Omental fat pad (tissue), 4 donors: ENCODE measurements around the gene NDUFA5. TPM values are rescaled to one million over a fixed set of nuclear protein-coding genes. Genes with fewer than 3 reads are reported as not detected.
"Not testable (repeated sequence)": the region's sequence is repeated elsewhere in the genome, so short reads cannot be mapped to it uniquely, and the experiment has no call there.

Experiments
- ATAC-seq: fragments of 150-250 bp; one replicate; pipeline ENCODE4 v1.9.1; 2016; ENCODE audit warnings: mild to moderate bottlenecking, moderate library complexity; ENCODE audit not compliant: low FRiP score
- DNase-seq: peaks from one replicate; pipeline ENCODE4 v3.0.0-alpha.2; 2019; ENCODE audit warnings: low spot score
- CTCF ChIP-seq, 3 donors: fragments of 450-650 bp; IDR thresholded peaks; one replicate each; pipeline ENCODE4 v1.5.1; 2016 to 2017; ENCODE audit warnings: antibody characterized with exemption in 3 of 3, mild to moderate bottlenecking in 3 of 3, moderate library complexity in 2 of 3
- total RNA-seq, 4 donors: library from RNA; depleted of rRNA; stranded (reverse); fragments of >200 nt; gene quantifications; one replicate each; pipeline ENCODE4 v1.1.0, GENCODE V29; 2016

The NDUFA5 gene
- total RNA-seq, 4 donors from 2014 or later: 24.6 to 42.2 (median 31.1) TPM

- DNase-seq: no peak
- ATAC-seq: no peak
- TF ChIP-seq CTCF (IDR thresholded peaks at IDR 0.05): no peak
Measured at GRCh38 chr7:123533929-123534382, 23.7 kb downstream of the NDUFA5 start.

- ATAC-seq (no peak), DNase-seq (no peak)
- no peak for TF ChIP-seq CTCF (IDR thresholded peaks at IDR 0.05)
Measured at GRCh38 chr7:123533553-123533917, 24.1 kb downstream of the NDUFA5 start.

- peak; percentile 13 for ATAC-seq
- DNase-seq: not testable (repeated sequence)
Measured at GRCh38 chr7:123532788-123533552, 24.6 kb downstream of the NDUFA5 start.

- DNase-seq, ATAC-seq: not testable (repeated sequence)
Measured at GRCh38 chr7:123532343-123532742, 25.3 kb downstream of the NDUFA5 start.

GRCh38 chr7:123530035-123530591 lies 27.5 kb downstream of the NDUFA5 start:
- ATAC-seq, DNase-seq: not testable (repeated sequence)

- no peak for ATAC-seq
- no peak for TF ChIP-seq CTCF (IDR thresholded peaks at IDR 0.05)
- DNase-seq: no peak
Measured at GRCh38 chr7:123528265-123528664, 29.4 kb downstream of the NDUFA5 start.

- DNase-seq, ATAC-seq: not testable (repeated sequence)
Measured at GRCh38 chr7:123527712-123528225, 29.8 kb downstream of the NDUFA5 start.

- not testable (repeated sequence) for ATAC-seq, DNase-seq
Measured at GRCh38 chr7:123526533-123526932, 31.1 kb downstream of the NDUFA5 start.

GRCh38 chr7:123522066-123522465 lies 35.6 kb downstream of the NDUFA5 start:
- TF ChIP-seq CTCF (IDR thresholded peaks at IDR 0.05): no peak
- no peak for DNase-seq
- ATAC-seq: no peak
